Renal cortical epithelial cell (primary cell): ENCODE measurements around the gene UBE2L5. TPM values are rescaled to one million over a fixed set of nuclear protein-coding genes. Genes with fewer than 3 reads are reported as not detected.
A peak's percentile ranks its signal among the peaks of the same experiment; 100 is the strongest.
"Not testable (repeated sequence)": the region's sequence is repeated elsewhere in the genome, so short reads cannot be mapped to it uniquely, and the experiment has no call there.

Source experiments
- DNase-seq: peaks from one replicate; pipeline ENCODE4 v3.0.0-alpha.2; 2011; ENCODE audit warnings: low read depth
- total RNA-seq: library from RNA; depleted of rRNA; stranded (reverse); fragments of >200 nt; gene quantifications from 2 replicates; pipeline ENCODE4 v1.2.3, GENCODE V29; 2014

UBE2L5 gene
- total RNA-seq, 1 donor from 2014 or later = not detected

- DNase-seq = peak; percentile 95
These were observed 18.8 kb downstream of the UBE2L5 start for GRCh38 chr13:30440910-30441703.

- no peak for DNase-seq
These were observed 20.6 kb downstream of the UBE2L5 start for GRCh38 chr13:30442926-30443325.

GRCh38 chr13:30443491-30443890 lies 21.2 kb downstream of the UBE2L5 start:
- DNase-seq = not testable (repeated sequence)

GRCh38 chr13:30443957-30444404 lies 21.7 kb downstream of the UBE2L5 start:
- DNase-seq = no peak

- no peak for DNase-seq
These were observed 23.8 kb downstream of the UBE2L5 start for GRCh38 chr13:30446126-30446500.

GRCh38 chr13:30448441-30448840 lies 26.1 kb downstream of the UBE2L5 start:
- DNase-seq = no peak

- DNase-seq = no peak
These were observed 27.8 kb downstream of the UBE2L5 start for GRCh38 chr13:30450066-30450465.

- DNase-seq = not testable (repeated sequence)
These were observed 29.2 kb downstream of the UBE2L5 start for GRCh38 chr13:30451476-30451875.

- no peak for DNase-seq
These were observed 31.4 kb downstream of the UBE2L5 start for GRCh38 chr13:30453727-30454126.

GRCh38 chr13:30454991-30455390 lies 32.7 kb downstream of the UBE2L5 start:
- no peak for DNase-seq

GRCh38 chr13:30456290-30456689 lies 34.0 kb downstream of the UBE2L5 start:
- DNase-seq = no peak

GRCh38 chr13:30457306-30457891 lies 35.1 kb downstream of the UBE2L5 start:
- DNase-seq = no peak

- peak; percentile 61 for DNase-seq
These were observed 39.2 kb downstream of the UBE2L5 start for GRCh38 chr13:30461279-30462066.

- DNase-seq = peak; percentile 43
These were observed 41.6 kb downstream of the UBE2L5 start for GRCh38 chr13:30463787-30464495.

GRCh38 chr13:30464496-30465342 lies 42.4 kb downstream of the UBE2L5 start:
- DNase-seq = no peak

- DNase-seq = no peak
These were observed 43.0 kb downstream of the UBE2L5 start for GRCh38 chr13:30465343-30465592.

- DNase-seq = peak; percentile 96
These were observed 43.5 kb downstream of the UBE2L5 start, which contains the start of gene HMGB1 for GRCh38 chr13:30465593-30466357. HMGB1 (minus strand) TSS chr13:30465936; CDS start chr13:30463680, 2,256 bp downstream.

GRCh38 chr13:30466358-30466714 lies 44.0 kb downstream of the UBE2L5 start:
- peak; percentile 50 for DNase-seq

- no peak for DNase-seq
These were observed 44.6 kb downstream of the UBE2L5 start for GRCh38 chr13:30466841-30467252.

GRCh38 chr13:30473675-30474074 lies 51.4 kb downstream of the UBE2L5 start:
- DNase-seq = no peak
